ENCODE results near the gene FRZB.
"Not testable (repeated sequence)": the region's sequence is repeated elsewhere in the genome, so short reads cannot be mapped to it uniquely, and the experiment has no call there.

Gene FRZB

DNA sequence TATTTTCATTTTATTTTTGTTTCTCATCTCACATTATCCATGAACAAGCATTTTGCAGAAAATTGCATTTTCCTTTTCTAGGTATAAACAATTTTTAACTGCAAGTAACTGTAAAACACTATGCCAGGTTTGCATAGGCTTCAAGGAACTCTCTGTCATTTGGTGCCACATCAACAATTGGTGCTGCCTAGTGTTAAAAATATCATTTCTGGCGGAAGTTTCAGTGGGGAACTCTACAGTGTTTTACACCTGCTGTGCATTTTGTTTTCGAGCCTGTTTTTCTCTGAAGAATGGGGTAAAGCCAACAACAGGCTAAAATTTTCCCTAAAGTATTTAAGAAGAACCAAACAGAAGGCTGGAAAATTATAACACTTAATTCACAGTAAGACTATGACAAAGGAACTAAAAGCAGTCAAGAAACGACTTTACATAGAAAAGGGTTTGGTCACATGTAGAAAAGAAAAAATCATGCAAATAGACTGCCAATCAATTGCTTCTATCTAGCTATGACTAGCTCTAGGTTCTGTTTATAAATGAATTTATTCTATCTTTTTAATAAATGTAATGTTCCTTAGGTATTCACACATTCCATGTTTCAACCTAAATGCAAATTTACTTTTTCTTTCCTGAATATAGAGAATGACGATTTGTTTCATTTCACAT lies 21.4 kb upstream of the FRZB start:
- DNase-seq: no peak

DNA sequence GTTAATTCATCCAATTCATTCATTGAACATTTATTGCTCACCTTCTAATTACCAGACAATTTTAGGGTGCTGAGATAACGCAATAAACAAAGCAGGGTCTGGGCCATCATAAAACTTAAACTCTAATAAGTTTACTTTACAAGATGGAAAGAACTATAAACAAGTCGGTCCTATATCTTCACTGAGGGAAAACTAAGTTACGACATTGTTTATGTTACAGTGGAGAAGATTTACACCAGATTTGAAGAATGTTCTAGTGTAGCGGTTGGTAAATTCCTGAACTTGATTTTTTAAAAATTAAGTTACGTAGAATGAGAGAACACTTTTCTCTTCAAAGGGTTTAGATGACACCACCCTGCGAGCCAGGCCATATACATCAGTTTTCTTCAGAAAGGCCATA lies 20.7 kb upstream of the FRZB start:
- DNase-seq: no peak

- no peak for DNase-seq
Measured at GRCh38 chr2:182885771-182886170, 19.3 kb upstream of the FRZB start.

GRCh38 chr2:182883451-182883850 lies 17.0 kb upstream of the FRZB start:
- no peak for DNase-seq

DNA sequence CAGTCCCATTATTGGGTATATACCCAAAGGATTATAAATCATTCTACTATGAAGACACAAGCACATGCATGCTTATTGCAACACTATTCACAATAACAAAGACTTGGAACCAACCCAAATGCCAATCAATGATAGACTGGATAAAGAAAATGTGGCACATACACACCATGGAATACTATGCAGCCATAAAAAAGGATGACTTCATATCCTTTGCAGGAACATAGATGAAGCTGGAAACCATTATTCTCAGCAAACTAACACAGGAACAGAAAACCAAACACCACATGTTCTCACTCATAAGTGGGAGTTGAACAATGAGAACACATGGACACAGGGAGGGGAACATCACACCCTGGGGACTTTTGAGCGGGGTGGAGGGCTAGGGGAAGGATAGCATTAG lies 13.7 kb upstream of the FRZB start:
- not testable (repeated sequence) for DNase-seq

GRCh38 chr2:182876653-182877052 lies 10.2 kb upstream of the FRZB start:
- not testable (repeated sequence) for DNase-seq

- DNase-seq: peak; percentile 68
Measured at GRCh38 chr2:182870227-182870626, 3.8 kb upstream of the FRZB start.

GRCh38 chr2:182868054-182868796 lies 1.8 kb upstream of the FRZB start:
- DNase-seq: peak; percentile 39

DNA sequence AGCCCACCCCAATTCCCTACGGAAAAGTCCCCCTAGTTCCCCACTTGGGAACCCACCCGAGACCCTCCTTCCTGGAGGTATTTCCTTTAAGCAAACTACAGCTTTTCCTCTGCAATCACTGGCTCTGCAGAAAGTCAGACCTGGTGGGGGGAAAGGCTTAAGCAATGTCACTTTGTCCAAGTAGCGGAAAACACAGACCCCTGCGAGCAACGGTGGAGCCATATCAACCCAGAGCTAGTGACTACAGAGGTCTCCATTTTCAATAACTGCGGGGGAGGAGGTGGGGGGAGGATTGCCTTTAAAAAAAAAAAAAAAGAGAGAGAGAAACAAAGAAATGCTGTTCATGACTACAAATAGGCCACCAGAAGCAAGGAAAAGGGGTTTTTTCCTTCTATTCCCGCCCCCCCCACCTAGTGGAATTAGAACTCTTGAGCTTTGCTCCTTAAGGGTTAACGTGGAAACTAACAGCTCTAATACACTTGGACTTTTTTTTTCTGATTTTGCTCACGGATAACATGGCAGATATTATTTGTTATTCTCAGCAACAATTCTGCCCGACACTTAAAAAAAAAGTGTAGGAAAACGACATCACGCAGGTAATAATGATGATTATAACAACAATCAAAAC lies 1.1 kb upstream of the FRZB start:
- DNase-seq: peak; percentile 22

GRCh38 chr2:182866095-182866460 lies 359 bp downstream of the FRZB start:
- no peak for DNase-seq

- DNase-seq: no peak
Measured at GRCh38 chr2:182864949-182865570, 1.4 kb downstream of the FRZB start.

DNA sequence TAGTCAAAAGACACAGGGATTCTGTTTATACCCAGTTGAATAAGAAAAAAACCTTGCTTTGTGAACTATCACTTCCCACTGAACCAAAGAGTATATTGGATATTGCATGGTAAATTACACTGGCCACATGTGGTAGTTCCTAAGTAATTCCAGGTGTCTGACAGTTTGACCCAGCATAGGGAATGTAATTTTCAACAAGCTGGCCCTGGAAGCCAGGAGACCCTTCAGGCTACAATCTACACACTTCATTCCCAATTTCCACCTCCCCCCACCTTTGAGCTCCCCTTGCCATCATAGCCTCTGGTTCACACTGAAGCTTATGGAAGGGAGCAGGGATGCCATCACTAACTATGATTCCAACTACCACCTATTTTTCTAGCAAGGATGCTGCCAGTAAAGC lies 2.8 kb downstream of the FRZB start:
- no peak for DNase-seq

DNA sequence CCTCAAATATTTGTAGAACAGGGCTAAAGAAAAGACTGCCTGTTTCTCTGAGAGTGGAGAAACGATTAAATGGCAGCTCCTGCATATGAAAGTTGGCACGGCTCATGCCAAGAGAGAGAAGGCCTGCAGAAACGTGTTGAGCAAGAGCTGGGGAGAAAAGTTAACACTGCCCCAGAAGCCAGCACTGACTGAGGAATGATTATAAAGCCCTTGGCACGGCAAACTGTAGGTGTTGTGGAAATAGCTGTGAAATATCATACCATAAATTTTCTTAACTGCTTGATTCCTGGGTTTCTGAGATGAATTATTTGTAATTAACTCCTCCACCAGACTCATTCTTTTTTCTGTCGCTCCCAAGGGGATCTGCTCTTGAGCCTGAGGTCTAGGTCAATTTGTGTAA lies 4.3 kb downstream of the FRZB start:
- DNase-seq: no peak

DNA sequence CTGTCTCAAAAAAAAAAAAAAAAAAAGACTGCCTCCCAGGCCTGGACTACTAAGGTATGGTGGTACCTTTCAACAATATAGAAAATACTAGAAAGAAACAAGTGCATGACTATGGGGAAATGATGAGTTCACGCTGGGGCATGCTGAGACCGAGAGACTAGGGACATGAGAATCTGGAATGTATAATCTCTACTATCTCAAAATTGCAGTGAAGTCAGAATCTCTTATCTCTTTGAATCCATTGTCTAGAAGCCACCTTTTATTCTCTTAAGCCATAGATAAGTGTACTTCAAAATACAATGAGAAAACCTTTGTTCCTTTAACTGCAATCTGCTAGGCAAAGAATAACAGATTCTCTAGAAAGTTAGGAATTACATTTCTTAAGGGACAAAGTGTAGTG lies 5.6 kb downstream of the FRZB start:
- no peak for DNase-seq

GRCh38 chr2:182858671-182859070 lies 7.8 kb downstream of the FRZB start:
- DNase-seq: no peak

DNA sequence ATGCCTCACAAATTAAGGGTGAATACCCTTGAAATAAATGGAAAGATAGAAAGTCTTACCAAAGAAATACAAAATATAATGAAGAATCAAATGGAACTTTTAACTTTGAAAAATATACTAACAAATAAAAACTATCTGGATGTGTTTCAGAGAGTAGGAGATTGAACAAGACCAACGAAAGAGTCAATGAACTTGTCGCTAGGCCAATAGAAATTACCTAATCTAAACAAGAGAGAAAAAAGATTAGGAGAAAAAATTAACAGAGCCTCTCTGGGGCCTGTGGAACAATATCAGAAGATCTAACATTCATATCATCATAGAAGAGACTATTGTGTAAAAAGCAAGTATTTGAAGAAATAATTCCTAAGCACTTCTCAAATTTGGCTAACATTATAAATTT lies 11.1 kb downstream of the FRZB start:
- no peak for DNase-seq

GRCh38 chr2:182854375-182855105 lies 11.9 kb downstream of the FRZB start:
- DNase-seq: no peak

GRCh38 chr2:182852801-182853200 lies 13.6 kb downstream of the FRZB start:
- DNase-seq: no peak

DNA sequence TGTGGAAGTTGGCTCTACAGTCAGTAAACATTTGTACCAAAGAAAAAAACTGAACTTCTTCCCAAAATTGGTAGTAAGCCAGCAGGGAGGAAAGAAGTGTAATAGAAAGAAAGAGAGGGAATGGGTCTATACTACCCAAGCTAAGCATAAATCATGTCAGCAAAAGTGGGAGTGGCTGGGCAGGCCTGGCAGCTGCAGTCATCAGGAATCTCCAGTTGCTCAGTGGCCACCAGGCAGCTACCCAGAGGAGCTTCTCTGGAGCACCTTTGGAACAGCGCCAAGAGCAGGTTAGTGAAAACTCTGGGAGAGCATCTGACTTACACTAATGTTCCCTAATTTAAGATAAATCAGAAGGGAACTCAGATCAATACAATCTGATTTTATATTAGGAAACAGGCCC lies 14.3 kb downstream of the FRZB start:
- peak; percentile 81 for DNase-seq

- DNase-seq: no peak
Measured at GRCh38 chr2:182845794-182846417, 20.5 kb downstream of the FRZB start.

DNA sequence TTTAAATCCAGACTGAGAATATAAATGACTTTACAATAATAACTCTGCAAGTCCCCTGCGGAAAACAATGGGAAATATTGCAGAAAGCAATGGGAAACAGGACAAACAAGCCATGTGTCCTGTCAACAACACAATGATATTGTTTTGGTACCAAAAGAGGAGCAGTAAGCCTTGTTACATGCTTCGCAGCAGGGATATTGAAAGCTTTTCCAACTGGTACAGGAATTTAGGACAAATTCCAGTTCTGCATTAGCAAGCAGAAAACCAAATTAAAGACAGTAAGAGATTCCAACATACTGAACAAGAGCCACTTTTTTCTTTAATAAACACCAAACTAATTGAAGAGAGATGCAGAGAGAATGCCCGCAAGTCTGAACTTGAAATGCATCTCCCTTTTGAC lies 30.0 kb downstream of the FRZB start:
- DNase-seq: no peak

- no peak for DNase-seq
Measured at GRCh38 chr2:182834293-182834692, 32.1 kb downstream of the FRZB start.

All from NCI-H82 (cell line).